Skin epidermis (tissue), 12 donors: ENCODE measurements around the gene SLC44A2.

Source experiments
- H3K27ac ChIP-seq, 21 experiments: fragments of 200-600 bp; sonication (generic) in 11 of 21; one replicate each; pipeline ENCODE4 v1.5.0; 2020; ENCODE audit warnings: mild to moderate bottlenecking in 3 of 21, inconsistent platforms in 2 of 21, moderate library complexity in 2 of 21
- H3K4me3 ChIP-seq, 7 experiments: fragments of 200-600 bp; sonication (generic) in 2 of 7; one replicate each; pipeline ENCODE4 v1.5.0; 2020; ENCODE audit warnings: inconsistent platforms in 2 of 7, mild to moderate bottlenecking in 2 of 7, moderate library complexity in 1 of 7

SLC44A2 gene

GRCh38 chr19:10625003-10625761, at the start of gene SLC44A2:
Gene SLC44A2 (plus strand): TSS chr19:10625553. CDS start chr19:10625634, 81 bp downstream.
- H3K4me3 ChIP-seq: peak within 1 kb of the TSS; percentile 26 to 53 (median 46)
- peak within 1 kb of the TSS; percentile 42 to 94 (median 85) for H3K27ac ChIP-seq

GRCh38 chr19:10577951-10578350, 47.4 kb upstream of the SLC44A2 start:
- no peak overlapping the region for H3K4me3 ChIP-seq
- no peak overlapping the region for H3K27ac ChIP-seq

GRCh38 chr19:10580979-10581631, 44.2 kb upstream of the SLC44A2 start:
- no peak overlapping the region for H3K4me3 ChIP-seq
- H3K27ac ChIP-seq: no peak overlapping the region

- Histone ChIP-seq H3K27ac (no peak overlapping the region), H3K4me3 (no peak overlapping the region)
Observed at GRCh38 chr19:10582091-10582490, 43.3 kb upstream of the SLC44A2 start.

GRCh38 chr19:10583036-10583776, 42.1 kb upstream of the SLC44A2 start:
- Histone ChIP-seq H3K4me3 (no peak overlapping the region), H3K27ac (no peak overlapping the region)

- Histone ChIP-seq H3K27ac (peak overlapping the region in 8 of 21 experiments; percentile 13 to 85 (median 63)), H3K4me3 (peak overlapping the region; percentile 32 to 58 (median 47))
Observed at GRCh38 chr19:10586396-10586795, 39.0 kb upstream of the SLC44A2 start.

- peak within 1 kb of the TSS; percentile 32 to 58 (median 47) for H3K4me3 ChIP-seq
- H3K27ac ChIP-seq: peak within 1 kb of the TSS in 16 of 21 experiments; percentile 13 to 85 (median 67)
Observed at GRCh38 chr19:10587022-10587838, 38.1 kb upstream of the SLC44A2 start, which contains the start of gene AP1M2. Gene AP1M2 (minus strand): TSS chr19:10587312. CDS start chr19:10587231, 81 bp downstream.

- no peak overlapping the region for H3K27ac ChIP-seq
- no peak overlapping the region for H3K4me3 ChIP-seq
Observed at GRCh38 chr19:10587839-10588150, 37.6 kb upstream of the SLC44A2 start.

GRCh38 chr19:10593148-10593547, 32.2 kb upstream of the SLC44A2 start:
- peak overlapping the region in 6 of 21 experiments; percentile 8 to 62 (median 56) for H3K27ac ChIP-seq
- H3K4me3 ChIP-seq: no peak overlapping the region

- H3K27ac ChIP-seq: peak overlapping the region in 12 of 21 experiments; percentile 3 to 74 (median 42)
- H3K4me3 ChIP-seq: no peak overlapping the region
Observed at GRCh38 chr19:10593820-10594637, 31.3 kb upstream of the SLC44A2 start.

- Histone ChIP-seq H3K27ac (no peak overlapping the region), H3K4me3 (no peak overlapping the region)
Observed at GRCh38 chr19:10600149-10600548, 25.2 kb upstream of the SLC44A2 start.

GRCh38 chr19:10601999-10602329, 23.4 kb upstream of the SLC44A2 start:
- no peak overlapping the region for H3K27ac ChIP-seq
- H3K4me3 ChIP-seq: peak overlapping the region in 3 of 7 experiments; percentile 84 to 95 (median 85)

GRCh38 chr19:10602330-10603083, 22.8 kb upstream of the SLC44A2 start:
- Histone ChIP-seq H3K4me3 (peak overlapping the region; percentile 78 to 95 (median 85)), H3K27ac (peak overlapping the region; percentile 67 to 97 (median 90))

GRCh38 chr19:10603084-10603872, 22.1 kb upstream of the SLC44A2 start:
- peak overlapping the region; percentile 67 to 97 (median 90) for H3K27ac ChIP-seq
- H3K4me3 ChIP-seq: peak overlapping the region; percentile 78 to 95 (median 85)

GRCh38 chr19:10603873-10604459, 21.4 kb upstream of the SLC44A2 start:
- Histone ChIP-seq H3K27ac (peak overlapping the region; percentile 45 to 97 (median 90)), H3K4me3 (peak overlapping the region; percentile 78 to 95 (median 85))

GRCh38 chr19:10604460-10604980, 20.8 kb upstream of the SLC44A2 start:
- H3K27ac ChIP-seq: peak overlapping the region in 20 of 21 experiments; percentile 76 to 97 (median 90)
- H3K4me3 ChIP-seq: peak overlapping the region in 1 of 7 experiments; percentile 95
